HG03159 (cell line): ENCODE results near the gene GCC2.
"Not testable (repeated sequence)": the region's sequence is repeated elsewhere in the genome, so short reads cannot be mapped to it uniquely, and the experiment has no call there.

Experiments used
- ATAC-seq: cut with Tn5 transposase; IDR thresholded peaks from one replicate; pipeline ENCODE4 v1.9.1; 2021; ENCODE audit warnings: mild to moderate bottlenecking, moderate library complexity; ENCODE audit not compliant: unreplicated experiment

Gene GCC2

DNA sequence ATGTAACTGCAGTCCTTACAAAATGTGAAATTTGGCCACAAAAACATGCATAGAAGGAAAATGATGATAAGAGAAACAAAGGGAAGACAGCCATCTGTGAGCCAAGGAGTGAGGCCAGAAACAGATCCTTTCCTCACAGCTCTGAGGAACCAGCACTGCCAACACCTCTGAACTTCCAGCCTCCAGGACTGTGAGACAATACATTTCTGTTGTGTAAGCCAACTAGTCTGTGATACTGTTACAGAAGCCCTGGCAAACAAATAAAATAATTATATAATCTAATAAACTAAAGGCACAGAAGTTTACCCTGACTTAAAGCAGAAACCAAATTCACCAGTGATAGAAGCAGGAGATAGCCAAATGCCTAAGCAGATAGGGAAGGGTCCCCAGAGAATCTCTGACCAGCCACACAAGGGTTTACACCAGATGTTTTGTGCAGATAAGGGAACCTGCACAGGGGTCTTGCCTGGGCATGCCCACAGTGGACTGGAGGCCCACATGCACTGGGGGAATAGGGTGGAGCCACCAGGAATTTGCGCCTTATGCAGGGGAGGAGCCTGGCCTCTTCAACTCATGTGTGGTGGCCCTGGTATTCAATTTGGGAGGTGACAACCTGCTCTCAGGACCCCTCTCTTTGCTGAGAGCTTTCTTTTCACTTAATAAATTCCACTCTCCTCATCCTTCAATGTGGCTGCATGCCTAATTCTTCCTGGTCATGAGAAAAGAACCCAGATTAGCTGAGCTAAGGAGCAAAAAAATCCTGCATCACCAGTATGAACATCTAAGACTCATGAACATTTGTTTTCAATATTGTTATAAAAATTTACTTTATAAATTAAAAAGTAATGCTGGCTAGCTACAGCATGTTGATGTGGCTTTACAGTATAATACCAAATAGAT is 3.8 kb upstream of the GCC2 start:
- no peak for ATAC-seq

DNA sequence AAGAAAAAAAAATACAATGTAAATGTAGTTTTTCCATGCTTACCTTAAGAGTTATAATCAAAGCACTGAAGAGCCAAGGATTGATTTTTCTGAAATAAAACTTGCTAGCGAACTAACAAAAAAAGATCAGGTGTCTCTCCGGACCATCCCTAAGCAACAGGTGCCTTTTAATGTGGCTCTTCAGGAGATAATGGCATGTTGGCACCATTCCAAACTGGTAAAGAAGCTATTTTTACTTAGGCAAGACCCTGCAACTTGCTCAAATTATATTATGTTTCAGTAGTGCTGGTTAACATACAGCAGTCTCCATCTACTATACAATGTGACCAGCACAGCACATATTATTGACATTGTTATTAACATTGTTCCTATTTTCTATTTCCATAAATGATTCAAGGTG is 2.3 kb upstream of the GCC2 start:
- ATAC-seq: no peak

DNA sequence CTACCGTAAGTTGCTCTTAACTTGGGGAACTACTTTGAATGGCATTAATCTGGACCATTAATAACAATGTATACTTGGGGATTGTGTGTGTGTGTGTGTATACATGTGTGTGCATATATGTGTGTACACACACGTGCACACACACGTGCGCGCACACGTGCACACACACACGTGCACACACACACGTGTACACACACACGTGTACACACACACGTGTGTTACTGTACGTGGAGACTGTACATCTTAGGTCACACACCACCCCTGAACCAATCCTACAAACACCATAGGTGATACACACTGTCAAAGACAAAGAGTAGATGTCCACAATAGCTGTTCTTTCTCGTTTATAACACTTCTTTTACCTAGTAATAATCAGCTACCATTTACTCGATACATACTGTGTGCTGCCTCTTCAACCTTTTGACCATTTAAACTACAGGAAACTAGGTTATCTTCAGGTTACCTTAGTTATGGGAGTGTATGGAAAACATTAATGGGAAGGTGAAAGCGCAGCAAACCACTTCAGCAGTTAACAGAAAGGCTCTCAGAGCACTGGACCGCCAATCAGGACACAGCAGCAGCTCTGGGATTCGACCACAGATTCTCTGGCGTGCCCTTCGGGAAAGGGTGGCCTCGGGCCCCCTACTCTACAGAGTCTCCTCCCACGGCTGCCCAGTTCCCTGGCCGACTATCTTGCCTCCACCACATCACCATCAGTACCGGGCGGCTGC is 894 bp upstream of the GCC2 start:
- no peak for ATAC-seq

DNA sequence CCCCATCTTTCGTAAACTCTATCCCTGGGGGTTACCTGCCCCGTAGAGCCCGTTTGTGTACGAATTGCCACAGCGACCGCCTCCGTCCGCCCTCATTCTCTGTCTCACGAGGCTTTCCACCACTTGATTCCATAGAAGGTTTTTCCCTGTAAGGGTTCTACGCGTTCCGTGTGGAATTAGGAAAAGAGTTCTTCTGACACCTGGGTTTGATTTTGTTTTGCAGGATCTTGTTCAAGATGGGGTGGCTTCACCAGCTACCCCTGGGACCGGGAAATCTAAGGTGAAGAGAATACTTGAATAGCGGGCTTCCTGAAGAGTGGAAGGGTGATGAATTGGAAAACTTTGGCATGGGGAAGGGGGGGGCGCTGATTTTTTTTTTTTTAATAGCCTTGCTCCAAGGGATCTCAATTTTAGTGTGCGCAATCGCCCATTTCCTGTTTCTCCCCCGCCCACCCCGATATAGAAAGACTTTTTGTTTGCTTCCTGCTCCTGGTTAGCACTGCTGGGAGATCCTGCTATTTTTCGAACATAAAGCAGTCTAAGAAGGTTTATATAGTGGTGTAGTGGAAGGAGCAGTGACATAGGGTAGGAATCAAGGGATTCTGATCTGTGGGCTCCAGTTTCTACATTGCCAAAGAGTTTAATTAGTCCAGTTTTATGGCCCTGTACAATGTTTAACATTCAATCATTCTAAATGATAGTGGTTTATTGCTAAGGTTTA is 564 bp downstream of the GCC2 start:
- peak; percentile 38 for ATAC-seq

DNA sequence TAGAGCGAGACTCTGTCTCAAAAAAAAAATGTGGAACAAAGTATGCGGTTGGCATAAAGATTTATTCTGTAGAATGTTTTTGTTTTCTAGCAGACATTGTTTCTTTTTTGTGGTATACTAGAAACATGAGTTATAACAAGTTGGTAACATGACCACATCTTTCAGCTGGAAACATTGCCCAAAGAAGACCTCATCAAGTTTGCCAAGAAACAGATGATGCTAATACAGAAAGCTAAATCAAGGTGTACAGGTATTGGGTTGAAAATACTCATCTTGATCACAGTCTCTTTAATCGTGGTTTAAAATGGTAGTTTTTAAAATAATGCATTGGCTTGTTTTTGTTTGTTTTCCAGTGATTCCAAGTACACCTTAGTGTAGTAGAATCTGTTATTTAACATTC is 1.9 kb downstream of the GCC2 start:
- no peak for ATAC-seq

DNA sequence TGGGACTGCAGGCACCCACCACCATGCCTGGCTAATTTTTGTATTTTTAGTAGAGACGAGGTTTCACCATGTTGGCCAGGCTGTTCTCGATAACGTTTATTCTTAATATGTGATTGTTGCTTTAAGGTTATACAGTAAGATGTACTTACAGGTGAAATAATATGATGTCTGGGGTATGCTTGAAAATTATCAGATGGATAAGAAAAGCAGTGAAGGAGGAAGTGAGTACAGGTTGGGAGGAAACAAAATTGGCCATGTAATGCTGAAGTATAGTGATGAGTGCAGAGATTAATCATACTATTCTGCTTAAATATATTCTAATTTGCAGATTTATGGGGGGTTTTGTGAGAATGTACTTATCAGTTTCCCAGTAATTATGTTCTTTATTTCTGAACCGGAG is 3.0 kb downstream of the GCC2 start:
- ATAC-seq: no peak

DNA sequence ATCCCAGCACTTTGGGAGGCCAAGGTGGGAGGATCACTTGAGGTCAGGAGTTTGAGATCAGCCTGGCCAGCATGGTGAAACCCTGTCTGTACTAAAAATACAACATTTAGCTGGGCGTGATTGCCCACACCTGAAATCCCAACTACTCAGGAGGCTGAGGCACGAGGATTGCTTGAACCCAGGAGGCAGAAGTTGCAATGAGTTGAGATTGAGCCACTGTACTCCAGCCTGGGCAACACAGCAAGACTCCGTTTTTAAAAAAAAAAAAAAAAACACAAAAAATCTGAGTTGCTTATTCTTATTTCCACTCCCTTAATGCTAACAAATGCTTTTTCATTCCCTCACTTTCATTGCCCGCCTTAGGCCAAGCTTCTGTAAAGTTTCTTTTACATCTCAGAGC is 4.5 kb downstream of the GCC2 start:
- ATAC-seq: not testable (repeated sequence)

DNA sequence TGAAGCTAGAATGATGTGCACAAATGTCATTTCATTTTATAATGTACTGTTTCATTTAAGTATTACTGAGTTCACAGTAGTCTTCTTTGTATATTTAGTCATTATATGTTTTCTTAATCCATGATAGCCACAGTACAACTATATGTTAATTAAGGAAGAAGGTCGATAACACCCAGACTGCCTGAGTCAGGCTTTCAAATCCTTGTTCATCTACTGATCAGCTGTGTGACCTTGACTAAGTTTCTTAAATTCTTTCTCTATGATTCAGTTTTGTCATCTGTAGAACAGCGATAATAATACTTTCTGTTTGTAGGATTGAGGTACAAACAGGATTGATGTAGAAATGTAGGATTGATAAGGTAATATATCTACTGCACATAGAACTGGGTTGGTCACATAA is 5.4 kb downstream of the GCC2 start:
- no peak for ATAC-seq

DNA sequence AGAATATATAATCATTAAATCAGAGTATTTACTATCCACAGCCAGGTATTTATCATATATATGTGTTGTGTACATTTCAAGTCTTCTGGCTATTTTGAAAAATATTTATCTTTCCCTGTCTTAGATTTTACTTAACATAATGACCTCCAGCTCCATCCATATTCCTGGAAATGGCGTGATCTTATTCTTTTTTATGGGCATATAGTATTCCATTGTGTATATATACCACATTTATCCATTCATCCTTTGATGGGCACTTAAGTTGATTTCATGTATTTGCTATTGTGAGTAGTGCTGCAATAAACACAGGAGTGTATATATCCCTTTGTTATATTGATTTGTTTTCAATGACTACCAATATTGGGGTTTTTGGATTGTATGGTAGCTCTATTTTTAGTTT is 6.6 kb downstream of the GCC2 start:
- no peak for ATAC-seq

DNA sequence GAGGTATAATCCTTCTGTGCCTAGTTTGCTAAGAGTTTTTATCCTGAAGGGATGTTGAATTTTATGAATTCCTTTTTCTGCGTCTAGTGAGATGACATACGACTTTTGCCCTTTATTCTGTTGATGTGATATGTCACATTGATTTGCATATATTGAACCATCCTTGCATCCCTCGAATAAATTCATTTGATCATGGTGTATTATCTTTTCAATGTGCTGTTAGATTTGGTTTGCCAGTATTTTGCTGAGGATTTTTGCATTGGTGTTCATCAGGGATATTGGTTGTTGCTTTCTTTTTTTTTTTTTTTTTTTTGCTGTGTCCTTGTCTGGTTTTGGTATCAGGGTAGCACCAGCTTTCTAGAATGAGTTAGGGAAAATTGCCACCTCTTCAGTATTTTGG is 9.1 kb downstream of the GCC2 start:
- no peak for ATAC-seq

DNA sequence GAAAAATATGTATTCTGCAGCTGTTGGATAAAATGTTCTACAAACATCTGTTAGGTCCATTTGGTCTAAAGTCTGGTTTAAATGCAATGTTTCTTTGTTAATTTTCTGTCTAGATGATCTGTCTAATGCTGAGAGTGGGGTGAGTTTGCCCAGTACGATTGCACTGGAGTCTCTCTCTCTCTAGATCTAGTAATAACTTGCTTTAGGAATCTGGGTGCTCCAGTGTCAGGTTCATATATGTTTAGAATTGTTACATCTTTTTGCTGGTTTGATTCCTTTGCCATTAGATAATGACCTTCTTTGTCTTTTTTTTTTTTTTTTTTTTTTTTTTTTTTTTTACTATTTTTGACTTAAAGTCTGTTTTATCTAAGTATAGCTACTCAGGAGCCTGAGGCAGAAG is 10.4 kb downstream of the GCC2 start:
- no peak for ATAC-seq

DNA sequence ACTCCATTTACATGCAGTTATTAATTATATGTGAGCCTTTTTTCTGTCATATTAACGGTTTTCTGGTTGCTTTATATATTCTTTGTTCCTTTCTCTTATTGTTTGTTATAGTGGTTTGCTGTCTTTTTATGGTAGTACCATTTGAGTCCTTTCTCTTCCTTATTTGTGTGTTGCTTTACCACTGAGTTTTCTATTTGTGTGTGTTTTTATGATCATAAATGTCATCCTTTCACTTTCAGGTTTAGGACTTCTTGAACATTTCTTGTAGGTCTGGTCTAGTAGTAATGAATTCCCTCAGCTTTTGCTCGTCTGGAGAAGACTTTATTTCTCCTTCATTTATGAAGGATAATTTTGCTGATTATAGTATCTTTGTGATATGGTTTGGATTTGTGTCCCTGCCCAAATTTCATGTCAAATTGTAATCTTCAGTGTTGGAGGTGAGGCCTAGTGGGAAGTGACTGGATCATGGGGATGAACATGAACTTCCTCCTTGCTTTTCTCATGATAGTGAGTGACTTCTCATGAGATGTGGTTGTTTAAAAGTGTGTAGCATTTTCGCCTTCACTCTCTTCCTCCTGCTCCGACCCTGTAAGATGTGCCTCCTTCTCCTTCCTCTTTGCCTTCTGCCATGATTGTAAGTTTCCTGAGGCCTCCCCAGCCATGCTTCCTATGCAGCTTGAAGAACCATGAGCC is 11.5 kb downstream of the GCC2 start:
- ATAC-seq: peak; percentile 81

DNA sequence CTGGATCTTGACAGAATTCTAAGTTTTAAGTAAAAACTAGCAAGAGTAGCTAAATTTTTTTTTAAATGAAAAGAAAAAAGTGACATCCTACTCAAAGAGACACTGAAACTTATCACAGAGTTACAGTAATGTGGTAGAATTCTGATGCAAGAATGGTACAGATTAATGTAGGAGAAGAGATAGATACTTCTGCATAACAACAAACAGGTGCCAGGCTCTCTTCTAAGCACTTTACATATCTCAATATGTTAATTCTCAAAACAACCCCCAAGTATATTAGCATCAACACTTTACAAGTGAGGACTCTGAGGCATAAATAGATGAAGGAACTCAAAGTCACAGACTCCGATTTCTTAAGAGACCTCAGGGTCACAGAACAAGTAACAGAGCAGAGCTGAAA is 28.1 kb downstream of the GCC2 start:
- ATAC-seq: no peak

DNA sequence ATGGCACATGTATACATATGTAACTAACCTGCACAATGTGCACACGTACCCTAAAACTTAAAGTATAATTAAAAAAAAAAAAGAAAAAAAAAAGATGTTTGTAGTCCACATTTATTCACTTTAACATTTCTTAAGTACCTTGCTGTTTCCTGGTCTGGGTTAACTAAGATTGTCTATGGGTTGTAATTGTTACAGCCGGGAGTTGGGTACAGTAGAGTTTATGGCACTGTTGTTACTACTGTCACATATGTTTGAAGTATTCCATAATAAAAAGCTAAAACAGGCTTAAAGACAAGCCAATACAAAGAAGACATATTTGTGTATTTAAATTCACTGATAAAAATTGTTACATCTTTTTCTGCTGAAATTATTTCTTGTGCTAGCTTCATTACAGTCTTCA is 36.2 kb downstream of the GCC2 start:
- ATAC-seq: no peak

DNA sequence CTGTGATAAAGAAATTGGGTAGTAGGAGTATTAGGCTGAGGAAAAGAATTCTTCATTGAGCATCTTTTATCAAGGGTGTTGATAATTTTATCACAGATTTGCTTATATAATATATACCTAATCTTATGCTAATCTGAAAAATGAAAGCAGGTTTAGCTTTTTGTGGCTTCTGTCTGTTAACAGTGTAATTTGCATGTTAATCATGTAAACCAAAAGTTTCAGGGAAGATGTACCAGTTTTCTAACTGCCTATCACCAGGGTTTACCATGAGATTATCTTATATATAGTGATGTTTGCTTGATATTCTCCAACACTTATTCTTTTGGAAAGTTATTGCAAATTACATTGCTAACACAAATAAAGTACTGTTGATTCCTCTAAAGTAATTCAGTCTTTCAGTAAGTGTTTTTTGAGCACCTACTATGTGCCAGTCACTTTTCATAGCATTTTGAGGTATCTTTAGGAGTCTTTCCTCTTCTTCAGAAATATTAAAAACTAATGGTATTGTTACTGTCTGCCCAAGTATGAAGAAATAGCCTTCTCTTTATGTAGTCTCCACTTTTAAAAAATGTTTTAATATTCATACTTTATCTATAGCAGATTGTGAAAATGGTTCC is 41.6 kb downstream of the GCC2 start:
- ATAC-seq: no peak

DNA sequence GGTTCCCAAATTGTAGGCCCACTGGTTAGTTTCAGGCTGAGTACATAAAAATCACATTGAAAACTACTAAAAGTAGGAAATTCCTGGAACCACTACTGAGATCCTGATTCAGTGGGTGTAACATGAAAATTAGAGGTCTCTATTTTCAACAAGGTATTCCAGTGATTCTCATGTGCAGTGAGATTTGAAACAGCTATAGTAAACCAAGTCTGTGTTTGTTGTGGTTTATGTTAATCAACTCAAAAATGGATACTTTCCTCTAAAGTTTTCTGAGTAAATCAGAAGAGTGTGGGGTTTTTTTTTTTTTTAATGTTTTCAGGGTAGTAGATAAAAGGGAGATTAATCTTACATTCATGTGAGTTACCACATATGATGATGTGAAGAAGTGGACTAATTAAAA is 42.8 kb downstream of the GCC2 start:
- ATAC-seq: no peak

DNA sequence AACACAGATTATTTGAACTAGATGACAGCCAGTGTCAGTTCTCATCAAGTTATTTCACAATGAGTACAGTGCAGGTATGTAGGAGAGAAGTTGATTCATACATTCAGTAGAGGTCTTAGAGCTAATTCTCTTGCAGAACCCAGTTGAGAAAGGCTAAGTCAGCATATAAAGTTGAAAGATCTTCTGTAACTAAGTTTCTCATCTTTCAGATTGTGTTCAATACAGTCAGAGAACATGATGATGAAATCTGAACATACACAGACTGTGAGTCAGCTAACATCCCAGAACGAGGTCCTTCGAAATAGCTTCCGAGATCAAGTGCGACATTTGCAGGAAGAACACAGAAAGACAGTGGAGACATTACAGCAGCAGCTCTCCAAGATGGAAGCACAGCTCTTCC is 43.4 kb downstream of the GCC2 start:
- no peak for ATAC-seq

DNA sequence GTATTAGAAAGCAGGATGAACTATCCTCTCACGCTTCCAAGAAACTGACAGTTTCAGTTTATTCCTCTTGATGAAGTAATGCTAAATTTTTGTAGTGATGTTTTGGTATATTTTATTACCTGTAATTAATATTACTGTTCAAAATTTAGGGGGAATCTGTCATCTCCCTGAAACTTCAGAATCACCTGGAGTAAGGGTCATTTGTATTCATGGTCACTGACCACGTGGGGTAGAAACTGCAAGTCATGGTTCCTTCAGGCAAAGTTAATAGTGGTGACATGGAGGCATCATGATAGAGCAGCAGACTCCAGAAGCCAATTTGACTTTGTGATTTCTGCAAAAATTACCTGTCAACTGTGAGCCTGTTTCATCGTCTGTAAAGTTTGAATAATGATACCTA is 47.2 kb downstream of the GCC2 start:
- ATAC-seq: not testable (repeated sequence)

DNA sequence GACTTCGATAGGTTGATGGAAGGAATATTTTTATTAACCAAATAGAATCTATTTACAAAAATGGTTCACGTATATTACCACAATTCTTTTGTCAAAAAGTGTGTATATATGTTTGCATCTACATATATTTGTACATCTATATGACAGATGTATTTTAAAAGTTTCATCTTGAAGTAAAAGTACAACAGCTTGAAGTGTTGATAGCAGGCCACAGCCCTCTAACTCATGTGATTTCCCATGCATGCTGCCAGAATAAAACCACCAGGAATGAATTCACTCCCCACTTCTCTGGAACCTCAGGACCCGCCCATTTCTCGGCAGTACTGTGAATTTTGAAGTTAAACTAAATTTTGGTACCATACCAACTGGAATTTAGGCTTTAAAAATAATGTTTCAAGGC is 58.6 kb downstream of the GCC2 start:
- not testable (repeated sequence) for ATAC-seq

DNA sequence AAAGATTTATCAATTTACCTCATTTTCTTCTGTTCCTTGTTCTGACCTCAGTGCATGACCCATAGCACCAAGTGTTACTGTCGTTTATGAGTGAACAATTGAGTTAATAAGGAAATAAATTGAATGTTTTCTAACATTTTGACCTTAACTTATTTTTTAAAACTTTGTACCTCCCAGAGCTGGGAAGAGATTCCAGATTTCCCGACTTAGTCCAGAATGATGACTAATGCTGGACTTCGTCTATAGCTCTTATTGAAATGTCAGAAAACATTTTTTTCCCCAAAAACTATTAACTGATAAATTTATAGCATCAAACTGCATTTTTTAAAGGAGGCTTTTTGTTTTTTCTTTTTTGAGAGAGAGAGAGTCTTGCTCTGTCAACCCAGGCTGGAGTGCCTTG is 63.4 kb downstream of the GCC2 start:
- not testable (repeated sequence) for ATAC-seq

DNA sequence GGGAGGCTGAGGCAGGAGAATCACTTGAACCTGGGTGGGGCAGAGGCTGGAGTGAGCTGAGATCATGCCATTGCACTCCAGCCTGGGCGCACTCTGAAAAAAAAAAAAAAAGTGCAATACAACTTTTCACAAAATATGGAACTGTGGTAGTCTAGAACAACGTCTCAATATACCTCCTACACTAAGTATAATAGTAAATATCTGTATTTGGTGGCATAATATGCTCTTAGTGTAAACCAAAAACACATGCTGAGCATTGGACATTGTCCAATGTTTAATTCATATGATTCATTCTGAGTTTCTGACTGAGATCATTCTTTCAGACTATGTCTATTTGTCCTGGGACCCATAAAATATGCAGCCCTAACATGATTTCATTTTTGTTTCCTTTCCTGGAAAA is 65.5 kb downstream of the GCC2 start:
- not testable (repeated sequence) for ATAC-seq
